Neural progenitor cell (in vitro differentiated cells): ENCODE results near the gene MAPK1.

Source experiments
- EZH2 ChIP-seq: fragments of 200-600 bp; sonication (generic); IDR thresholded peaks from 2 replicates; pipeline ENCODE4 v1.6.1; 2017; ENCODE audit warnings: antibody characterized with exemption, mild to moderate bottlenecking, moderate library complexity
- TF ChIP-seq, protein P1 (sequence below): fragments of 200-600 bp; sonication (generic); IDR thresholded peaks from 2 replicates; pipeline ENCODE4 v1.5.1; 2017; ENCODE audit warnings: antibody characterized with exemption, mild to moderate bottlenecking

DNA sequence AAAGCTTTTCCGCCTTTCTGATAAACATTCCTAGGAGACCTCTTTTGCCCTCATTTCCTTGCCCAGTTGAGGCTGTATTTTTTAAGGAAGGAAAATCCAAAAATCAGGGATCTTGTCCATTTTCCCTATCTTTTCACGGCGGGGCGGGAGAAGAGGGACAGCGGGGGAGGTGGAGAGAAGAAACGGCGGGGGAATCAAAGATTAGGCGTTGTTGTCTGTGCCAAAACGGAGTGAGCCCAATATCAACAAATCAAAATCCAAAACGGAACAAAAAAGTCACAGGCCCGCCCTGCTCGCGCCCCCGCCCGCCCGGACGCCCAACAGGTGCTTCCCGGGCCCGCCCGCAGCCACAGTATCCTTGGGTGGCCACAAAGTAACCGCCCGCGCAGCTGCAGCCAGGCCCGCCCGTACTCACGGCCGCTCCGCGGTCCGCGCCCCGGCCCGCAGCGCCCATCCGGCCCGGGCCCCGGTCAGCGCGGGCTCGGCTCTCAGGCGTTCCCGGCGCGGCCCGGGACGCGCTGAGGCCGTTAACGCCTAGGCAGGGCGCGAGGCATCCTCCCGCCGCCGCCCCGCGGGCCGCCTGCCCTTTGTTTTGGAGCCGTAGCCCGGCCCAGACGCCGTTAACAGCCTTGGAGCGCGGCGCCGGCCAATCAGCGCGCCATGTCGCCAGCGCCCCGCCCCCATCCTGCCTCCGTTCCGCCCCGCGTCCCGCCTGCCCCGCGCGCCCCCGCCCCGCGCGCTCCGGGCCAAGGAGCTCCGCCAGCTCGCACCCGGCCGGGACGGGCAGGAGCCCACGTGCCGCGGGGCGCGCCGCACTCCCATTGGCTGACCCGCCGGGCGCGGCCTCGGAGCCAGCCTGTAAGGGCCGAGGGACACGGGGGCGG is 132.0 kb downstream of the MAPK1 start, which contains the start of gene YPEL1:
- TF ChIP-seq, protein P1, sequence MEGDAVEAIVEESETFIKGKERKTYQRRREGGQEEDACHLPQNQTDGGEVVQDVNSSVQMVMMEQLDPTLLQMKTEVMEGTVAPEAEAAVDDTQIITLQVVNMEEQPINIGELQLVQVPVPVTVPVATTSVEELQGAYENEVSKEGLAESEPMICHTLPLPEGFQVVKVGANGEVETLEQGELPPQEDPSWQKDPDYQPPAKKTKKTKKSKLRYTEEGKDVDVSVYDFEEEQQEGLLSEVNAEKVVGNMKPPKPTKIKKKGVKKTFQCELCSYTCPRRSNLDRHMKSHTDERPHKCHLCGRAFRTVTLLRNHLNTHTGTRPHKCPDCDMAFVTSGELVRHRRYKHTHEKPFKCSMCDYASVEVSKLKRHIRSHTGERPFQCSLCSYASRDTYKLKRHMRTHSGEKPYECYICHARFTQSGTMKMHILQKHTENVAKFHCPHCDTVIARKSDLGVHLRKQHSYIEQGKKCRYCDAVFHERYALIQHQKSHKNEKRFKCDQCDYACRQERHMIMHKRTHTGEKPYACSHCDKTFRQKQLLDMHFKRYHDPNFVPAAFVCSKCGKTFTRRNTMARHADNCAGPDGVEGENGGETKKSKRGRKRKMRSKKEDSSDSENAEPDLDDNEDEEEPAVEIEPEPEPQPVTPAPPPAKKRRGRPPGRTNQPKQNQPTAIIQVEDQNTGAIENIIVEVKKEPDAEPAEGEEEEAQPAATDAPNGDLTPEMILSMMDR = no peak
- TF ChIP-seq EZH2 = no peak
